ENCODE data around the gene CACNB2. TPM values are rescaled to one million over a fixed set of nuclear protein-coding genes. Genes with fewer than 3 reads are reported as not detected.

CACNB2 gene
- total and polyA plus RNA-seq, 2 of the 13 experiments (the other 11 are each of a cell fraction or from before 2014, with no cell fraction given) = not detected

GRCh38 chr10:18273039-18273438, 132.8 kb downstream of the CACNB2 start:
- WGBS (ENCODE audit: low lambda C conversion rate) = 0% methylated on average over 3 of the region's 3 CpGs
- Histone ChIP-seq H3K4me1 (ENCODE audit: insufficient read depth, low read length) (no peaks in the 10 kb centered on the region), H3K79me2 (ENCODE audit: insufficient read depth, low read length) (no peaks in the 10 kb centered on the region), H3K27ac (ENCODE audit: extremely low read length, insufficient read depth, low read length) (no peak overlapping the region), H3K4me2 (ENCODE audit: low read depth, low read length) (no peak overlapping the region), H3K4me3 (replicated peaks in 1 of 3; ENCODE audit: insufficient read depth in 1 of 3, low read depth in 2 of 3, low read length in 3 of 3) (no peak overlapping the region), H3K36me3 (replicated peaks in 1 of 2; ENCODE audit: control insufficient read depth in 1 of 2, insufficient read depth in 2 of 2, low read length in 2 of 2) (no peaks in the 10 kb centered on the region), H4K20me1 (ENCODE audit: insufficient read depth, low read length) (no peaks in the 10 kb centered on the region), H3K27me3 (ENCODE audit: control insufficient read depth in 1 of 2, insufficient read depth in 2 of 2, low read length in 2 of 2) (no peaks in the 10 kb centered on the region), H2AFZ (ENCODE audit: low read length) (no peak overlapping the region), H3K9me3 (ENCODE audit: low read length) (no peaks in the 10 kb centered on the region), H3K9ac (ENCODE audit: insufficient read depth, low read depth, low read length) (no peak overlapping the region)
- TF ChIP-seq PRDM10 (CRISPR knock-in tag; IDR thresholded peaks at IDR 0.05; ENCODE audit: low read depth) (no peak), RNF2 (conservative IDR thresholded peaks at IDR 0.05; ENCODE audit: low read depth) (no peak), TEAD3 (CRISPR knock-in tag; optimal IDR thresholded peaks at IDR 0.05; ENCODE audit: borderline replicate concordance) (no peak), MIER2 (CRISPR knock-in tag; IDR thresholded peaks at IDR 0.05) (no peak), FLYWCH1 (CRISPR knock-in tag; IDR thresholded peaks at IDR 0.05) (no peak), KAT8 (CRISPR knock-in tag; IDR thresholded peaks at IDR 0.05) (no peak), ZNF609 (CRISPR knock-in tag; IDR thresholded peaks at IDR 0.05; ENCODE audit: borderline replicate concordance) (no peak), ZNF44 (CRISPR knock-in tag; IDR thresholded peaks at IDR 0.05) (no peak), PHF5A (CRISPR knock-in tag; IDR thresholded peaks at IDR 0.05; ENCODE audit: low read depth, unreplicated experiment) (no peak), ZNF317 (CRISPR knock-in tag; IDR thresholded peaks at IDR 0.05) (no peak), ZNF383 (CRISPR knock-in tag; IDR thresholded peaks at IDR 0.05; ENCODE audit: borderline replicate concordance) (no peak), KDM3A (CRISPR knock-in tag; IDR thresholded peaks at IDR 0.05; ENCODE audit: low read depth) (no peak), RAD51 (IDR thresholded peaks at IDR 0.05; ENCODE audit: borderline replicate concordance) (no peak), CAMTA2 (CRISPR knock-in tag; IDR thresholded peaks at IDR 0.05; ENCODE audit: borderline replicate concordance) (no peak), KDM1A (CRISPR knock-in tag; IDR thresholded peaks at IDR 0.05) (no peak), ZSCAN29 (CRISPR knock-in tag; conservative IDR thresholded peaks at IDR 0.05) (no peak), ATF3 (CRISPR knock-in tag; IDR thresholded peaks at IDR 0.05) (no peak)
- intact Hi-C loops (cut with micrococcal nuclease; ENCODE audit: unreplicated experiment) = no loop called here
- DNase-seq (ENCODE audit: low spot score) (no peak), FAIRE-seq (no peak), ATAC-seq (no peak)
- CTCF ChIA-PET (ENCODE audit: low intra/inter-chr PET ratio, low total read pairs) = no interaction called here
- no TSS peak for BruUV-seq (replicated peaks)
- in situ Hi-C loops (cut with HindIII; ENCODE audit: extremely low pct_ligation_motif_present, low pct_unique_long_range_greater_than_20kb) = no loop called here
- POLR2A ChIA-PET = no interaction called here
